Omental fat pad (tissue), 4 donors: ENCODE measurements around the gene ITGA3. TPM values are rescaled to one million over a fixed set of nuclear protein-coding genes. Genes with fewer than 3 reads are reported as not detected.
A peak's percentile ranks its signal among the peaks of the same experiment; 100 is the strongest.

Source experiments
- ATAC-seq: fragments of 150-250 bp; one replicate; pipeline ENCODE4 v1.9.1; 2016; ENCODE audit warnings: mild to moderate bottlenecking, moderate library complexity; ENCODE audit not compliant: low FRiP score
- DNase-seq: peaks from one replicate; pipeline ENCODE4 v3.0.0-alpha.2; 2019; ENCODE audit warnings: low spot score
- CTCF ChIP-seq, 3 donors: fragments of 450-650 bp; IDR thresholded peaks; one replicate each; pipeline ENCODE4 v1.5.1; 2016 to 2017; ENCODE audit warnings: antibody characterized with exemption in 3 of 3, mild to moderate bottlenecking in 3 of 3, moderate library complexity in 2 of 3
- total RNA-seq, 4 donors: library from RNA; depleted of rRNA; stranded (reverse); fragments of >200 nt; gene quantifications; one replicate each; pipeline ENCODE4 v1.1.0, GENCODE V29; 2016

The ITGA3 gene
- total RNA-seq: 10 to 100 TPM; 28.5 to 99.8 (median 41.2) TPM

- peak; percentile 57 for ATAC-seq
These were observed at the start of gene ITGA3 for GRCh38 chr17:50055426-50056216. Gene ITGA3, plus strand, starts transcription at chr17:50056110. Its CDS starts 330 bp downstream, at chr17:50056440.

GRCh38 chr17:50009282-50009681, 46.6 kb upstream of the ITGA3 start:
- no peak for TF ChIP-seq CTCF (IDR thresholded peaks at IDR 0.05)
- DNase-seq (no peak), ATAC-seq (no peak)

More at GRCh38 chr17:50055426-50056216, at the start of gene ITGA3:
- no peak for TF ChIP-seq CTCF (IDR thresholded peaks at IDR 0.05)
- no peak for DNase-seq

GRCh38 chr17:50013079-50013478, 42.8 kb upstream of the ITGA3 start:
- DNase-seq (no peak), ATAC-seq (no peak)

GRCh38 chr17:50014471-50015088, 41.3 kb upstream of the ITGA3 start:
- no peak for DNase-seq
- no peak for TF ChIP-seq CTCF (IDR thresholded peaks at IDR 0.05)
- no peak for ATAC-seq

More at GRCh38 chr17:50013079-50013478, 42.8 kb upstream of the ITGA3 start:
- no peak for TF ChIP-seq CTCF (IDR thresholded peaks at IDR 0.05)

GRCh38 chr17:50015146-50015545, 40.8 kb upstream of the ITGA3 start:
- DNase-seq (no peak), ATAC-seq (no peak)
- TF ChIP-seq CTCF (IDR thresholded peaks at IDR 0.05): no peak

GRCh38 chr17:50018909-50019308, 37.0 kb upstream of the ITGA3 start:
- no peak for TF ChIP-seq CTCF (IDR thresholded peaks at IDR 0.05)
- no peak for DNase-seq
- no peak for ATAC-seq
